Activated T-helper 9 cell treated with anti-CD3 and anti-CD28 coated beads, Interleukin-2, amount 50 U/mL, for 16 hours (primary cell): ENCODE measurements around the gene IPO5.
"Not testable (repeated sequence)": the region's sequence is repeated elsewhere in the genome, so short reads cannot be mapped to it uniquely, and the experiment has no call there.

Experiments
- DNase-seq: peaks from one replicate; pipeline ENCODE4 v3.0.0-alpha.2; 2020; ENCODE audit warnings: low read depth

The IPO5 gene

GRCh38 chr13:98014766-98015165 lies 61.3 kb downstream of the IPO5 start:
- DNase-seq, result no peak

- no peak for DNase-seq
These were observed 64.8 kb downstream of the IPO5 start for GRCh38 chr13:98018293-98018692.

GRCh38 chr13:98019186-98019585 lies 65.7 kb downstream of the IPO5 start:
- DNase-seq, result no peak

GRCh38 chr13:98020271-98020670 lies 66.8 kb downstream of the IPO5 start:
- no peak for DNase-seq

GRCh38 chr13:98022210-98022609 lies 68.7 kb downstream of the IPO5 start:
- no peak for DNase-seq

- DNase-seq, result no peak
These were observed 72.1 kb downstream of the IPO5 start for GRCh38 chr13:98025480-98026025.

DNA sequence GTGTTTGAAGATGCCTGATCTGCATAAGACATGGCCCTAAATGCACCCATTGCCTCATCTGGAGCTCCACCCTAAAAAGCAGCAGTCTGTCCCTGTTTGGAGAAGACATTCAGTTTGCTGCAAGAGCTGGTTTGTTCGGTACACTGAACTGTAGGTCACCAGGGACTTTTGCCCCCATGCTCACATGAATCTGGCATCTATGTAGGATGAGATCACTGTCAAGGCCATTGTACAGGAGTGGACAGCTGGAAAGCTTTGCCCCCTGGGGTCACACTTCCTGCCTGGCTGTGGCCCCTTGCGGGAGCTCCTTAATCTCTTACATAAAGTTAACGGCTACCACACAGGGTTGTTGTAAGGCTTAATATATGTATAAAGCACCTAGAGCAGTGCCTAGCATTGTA lies 73.0 kb downstream of the IPO5 start:
- no peak for DNase-seq

DNA sequence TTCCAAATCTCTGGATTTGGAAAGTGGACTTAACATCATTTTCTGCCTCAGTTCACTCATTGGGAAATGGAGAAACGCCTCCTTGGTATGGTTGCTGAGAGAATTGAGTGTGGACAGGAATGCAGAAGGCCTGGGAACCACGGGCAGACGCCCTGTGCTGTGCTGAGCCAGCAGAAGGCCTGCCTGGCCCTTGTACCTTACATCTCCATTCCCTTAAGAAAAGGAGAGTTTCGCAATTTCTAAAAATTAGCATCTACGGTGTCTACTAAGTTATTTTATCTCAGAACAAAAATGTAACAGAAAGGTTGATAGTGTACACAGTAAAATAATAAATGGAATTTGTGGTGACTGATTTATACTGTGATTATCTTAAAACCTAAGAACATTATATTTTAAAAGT lies 78.7 kb downstream of the IPO5 start:
- DNase-seq, result no peak

DNA sequence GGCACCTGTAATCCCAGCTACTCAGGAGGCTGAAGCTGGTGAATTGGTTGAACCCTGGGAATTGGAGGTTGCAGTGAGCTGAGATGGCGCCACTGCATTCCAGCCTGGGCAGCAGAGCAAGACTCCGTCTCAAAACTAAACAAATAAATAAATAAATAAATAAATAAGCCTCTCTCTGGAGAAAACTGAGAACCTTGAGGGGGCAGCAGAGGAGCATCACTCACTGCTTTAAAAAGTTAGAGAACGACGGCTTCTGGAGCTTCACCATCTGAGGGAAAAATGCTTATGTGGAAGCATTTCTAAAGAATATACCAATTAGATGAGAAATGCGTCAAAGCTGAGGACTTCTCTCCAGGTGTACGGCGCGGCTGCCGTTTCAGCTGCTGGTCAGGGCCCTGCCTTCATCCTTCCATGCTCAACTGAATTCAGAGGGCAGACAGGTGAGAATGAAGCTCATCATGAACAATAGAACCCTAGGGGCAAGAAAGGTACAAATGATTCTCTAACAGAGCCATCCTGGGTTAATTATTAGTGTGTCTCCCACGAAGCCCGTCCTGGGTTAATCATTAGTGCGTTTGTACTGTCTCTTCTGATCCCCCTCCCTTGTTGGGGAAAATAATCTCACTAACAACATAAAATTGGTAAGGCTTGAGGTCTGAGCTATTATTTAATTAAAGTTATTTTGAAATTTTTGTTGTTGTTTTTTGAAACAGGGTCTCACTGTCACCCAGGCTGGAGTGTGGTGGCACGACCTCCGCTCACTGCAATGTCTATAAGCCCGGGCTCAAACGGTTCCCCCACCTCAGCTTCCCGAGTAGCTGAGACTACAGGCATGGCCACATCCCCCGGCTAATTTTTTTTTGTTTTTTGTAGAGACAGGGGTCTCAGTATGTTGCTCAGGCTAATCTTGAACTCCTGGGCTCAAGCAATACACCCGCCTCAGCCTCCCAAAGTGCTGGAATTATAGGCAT lies 80.1 kb downstream of the IPO5 start:
- DNase-seq, result no peak

DNA sequence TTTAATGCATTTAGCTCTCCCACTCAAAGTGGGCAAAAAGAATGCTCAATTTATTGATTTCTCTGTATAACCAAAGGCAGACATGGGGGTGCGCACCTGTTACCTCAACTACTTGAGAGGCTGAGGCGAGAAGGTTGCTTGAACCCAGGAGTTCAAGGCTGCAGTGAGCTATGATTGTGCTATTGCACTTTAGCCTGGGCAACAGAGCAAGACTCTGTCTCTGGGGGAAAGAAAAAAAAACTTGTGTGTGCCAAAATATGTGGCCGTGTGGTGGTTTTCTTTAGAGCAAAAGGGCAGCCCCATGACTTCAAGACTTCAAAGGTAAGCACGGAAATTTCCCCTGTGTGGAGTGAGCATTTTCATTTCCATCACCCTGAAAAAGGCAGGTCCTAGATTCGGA lies 81.9 kb downstream of the IPO5 start:
- no peak for DNase-seq

- not testable (repeated sequence) for DNase-seq
These were observed 83.3 kb downstream of the IPO5 start for GRCh38 chr13:98036564-98037302.

DNA sequence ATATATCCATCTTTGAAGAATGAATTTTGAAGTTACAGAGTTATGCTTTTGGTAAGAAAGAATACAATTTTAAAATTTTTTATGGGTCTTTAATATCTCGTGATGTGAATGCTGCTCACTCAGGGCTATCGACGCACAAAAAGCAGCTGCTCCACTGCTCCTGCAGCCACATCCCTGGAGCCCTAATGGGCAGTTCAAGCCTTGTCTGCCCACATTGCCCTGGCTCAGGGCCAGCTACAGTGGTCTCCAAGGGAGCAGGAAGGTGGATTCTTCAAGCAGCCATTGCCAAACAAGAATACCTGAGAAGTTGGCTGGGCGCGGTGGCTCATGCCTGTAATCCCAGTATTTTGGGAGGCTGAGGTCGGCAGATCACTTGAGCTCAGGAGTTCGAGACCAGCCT lies 85.8 kb downstream of the IPO5 start:
- DNase-seq, result no peak

- DNase-seq, result no peak
These were observed 86.5 kb downstream of the IPO5 start for GRCh38 chr13:98039964-98040363.

DNA sequence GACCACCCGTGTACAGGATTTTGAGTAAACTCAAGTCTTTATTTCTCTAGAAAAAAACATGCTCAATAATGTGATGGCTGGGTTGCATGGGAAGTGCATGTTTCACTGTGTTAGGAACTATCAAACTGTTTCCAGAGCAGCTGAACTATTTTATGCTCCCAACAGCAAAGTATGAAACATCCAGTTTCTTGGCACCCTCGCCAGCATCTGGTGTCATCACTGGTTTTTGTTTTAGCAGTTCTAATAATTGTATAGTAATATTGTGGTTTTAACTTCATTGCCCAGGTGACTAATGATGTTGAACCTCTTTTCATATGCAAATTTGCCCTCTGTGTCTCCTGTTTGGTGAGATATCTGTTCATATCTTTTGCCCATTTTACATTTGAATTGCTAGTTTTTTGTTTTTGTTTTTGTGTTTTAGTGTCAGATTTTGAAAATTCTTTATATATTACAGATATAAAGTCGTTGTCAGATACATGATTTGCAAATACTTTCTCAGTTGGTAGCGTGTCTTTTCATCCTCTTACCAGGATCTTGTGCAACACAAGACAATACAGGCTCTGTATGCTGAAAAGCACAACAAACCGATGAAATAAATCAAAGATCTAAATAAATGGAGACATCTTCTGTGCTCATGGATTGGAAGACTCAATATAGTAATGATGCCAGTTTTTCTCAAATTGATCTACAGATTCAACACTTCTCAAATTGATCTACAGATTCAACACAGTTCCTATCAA lies 87.8 kb downstream of the IPO5 start:
- no peak for DNase-seq

GRCh38 chr13:98044301-98044700 lies 90.8 kb downstream of the IPO5 start:
- DNase-seq, result no peak

- not testable (repeated sequence) for DNase-seq
These were observed 94.3 kb downstream of the IPO5 start for GRCh38 chr13:98047785-98048184.

DNA sequence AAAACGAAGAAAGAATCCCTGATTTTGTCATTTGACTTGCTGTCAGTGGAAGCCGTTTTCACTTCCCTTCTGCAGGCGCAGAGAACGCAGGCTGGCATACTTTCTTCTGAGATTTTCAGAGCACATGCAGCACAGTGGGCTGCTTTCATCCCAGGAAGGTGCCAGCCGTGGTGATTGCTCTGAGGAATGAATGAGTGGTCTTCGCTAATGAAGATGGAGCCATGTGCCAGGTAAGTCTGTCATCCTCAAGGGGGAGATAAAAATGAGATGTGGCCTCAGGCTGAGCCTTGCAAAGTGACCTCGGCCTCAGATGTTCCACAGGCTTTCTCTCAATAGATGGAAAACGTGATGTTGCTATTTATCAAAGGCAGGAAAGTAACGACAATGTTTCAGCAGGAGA lies 94.8 kb downstream of the IPO5 start:
- DNase-seq, result no peak

GRCh38 chr13:98050041-98050466 lies 96.6 kb downstream of the IPO5 start:
- no peak for DNase-seq

GRCh38 chr13:98052412-98052811 lies 98.9 kb downstream of the IPO5 start:
- no peak for DNase-seq

GRCh38 chr13:98054301-98054700 lies 100.8 kb downstream of the IPO5 start:
- DNase-seq, result no peak

- DNase-seq, result no peak
These were observed 102.1 kb downstream of the IPO5 start for GRCh38 chr13:98055623-98056022.

DNA sequence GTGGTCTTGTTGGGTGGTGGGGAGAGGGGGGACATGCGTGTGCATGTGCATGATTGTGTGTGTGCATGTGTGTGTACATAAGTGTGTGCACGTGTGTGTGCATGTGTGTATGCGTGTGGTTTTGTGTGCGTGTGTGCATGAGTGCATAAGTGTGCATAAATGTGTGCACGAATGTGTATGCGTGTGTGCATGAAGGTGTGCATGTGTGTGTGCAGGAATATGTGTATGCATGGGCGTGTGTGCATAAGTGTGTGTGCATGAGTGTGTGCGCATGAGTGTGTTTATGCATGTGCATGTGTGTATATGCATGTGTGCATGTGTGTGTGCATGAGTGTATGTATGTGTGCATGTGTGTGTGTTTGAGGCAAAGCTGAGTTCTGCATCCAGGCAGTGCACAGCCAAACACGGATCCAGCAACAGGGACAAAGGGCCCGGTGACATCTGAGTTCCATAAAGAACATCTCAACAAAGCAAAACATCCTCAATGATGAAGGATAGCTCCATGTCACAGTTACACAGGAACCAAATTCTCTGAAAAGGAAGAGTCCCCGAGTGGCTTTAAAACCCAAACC lies 103.5 kb downstream of the IPO5 start:
- no peak for DNase-seq
